GM12873 (cell line): ENCODE measurements around the gene RGS3.

Experiments
- TF ChIP-seq, protein P1 (sequence below): IDR thresholded peaks from 2 replicates; pipeline ENCODE4 v1.5.1; 2012; ENCODE audit warnings: low read depth, mild to moderate bottlenecking, moderate library complexity, low read length, control low read depth; ENCODE audit not compliant: insufficient read depth; ENCODE audit errors: missing control alignments

Gene RGS3

DNA sequence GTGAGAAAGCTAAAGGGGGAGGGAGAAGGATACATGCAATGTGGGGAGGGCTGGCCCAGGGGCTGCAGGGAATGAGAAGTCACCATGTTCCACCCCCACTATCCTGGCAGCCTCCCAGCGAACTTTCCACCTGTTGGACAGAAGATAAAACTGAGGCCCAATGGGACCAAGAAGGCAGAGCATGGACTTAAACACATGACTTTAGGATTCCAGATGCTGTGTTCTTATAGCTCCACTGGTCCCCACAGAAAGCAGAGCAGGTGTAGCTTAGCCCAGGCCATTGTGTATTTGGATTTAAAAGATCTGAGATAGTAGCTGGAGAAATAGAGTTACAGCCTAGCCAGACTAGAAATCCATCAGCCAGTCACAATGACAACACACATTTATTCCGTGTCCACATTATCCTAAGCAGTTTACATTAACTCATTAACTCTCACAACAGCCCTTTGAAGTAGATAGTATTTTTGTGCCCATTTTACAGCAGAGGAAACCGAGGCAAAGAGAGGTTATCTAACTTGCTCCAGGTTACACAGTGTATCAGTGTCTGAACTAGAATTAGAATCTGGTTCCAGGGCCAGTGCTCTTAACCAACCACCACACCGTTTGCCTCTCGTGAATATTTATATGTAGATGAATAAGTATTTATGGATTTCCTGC is 121.0 kb downstream of the RGS3 start:
- TF ChIP-seq, protein P1, sequence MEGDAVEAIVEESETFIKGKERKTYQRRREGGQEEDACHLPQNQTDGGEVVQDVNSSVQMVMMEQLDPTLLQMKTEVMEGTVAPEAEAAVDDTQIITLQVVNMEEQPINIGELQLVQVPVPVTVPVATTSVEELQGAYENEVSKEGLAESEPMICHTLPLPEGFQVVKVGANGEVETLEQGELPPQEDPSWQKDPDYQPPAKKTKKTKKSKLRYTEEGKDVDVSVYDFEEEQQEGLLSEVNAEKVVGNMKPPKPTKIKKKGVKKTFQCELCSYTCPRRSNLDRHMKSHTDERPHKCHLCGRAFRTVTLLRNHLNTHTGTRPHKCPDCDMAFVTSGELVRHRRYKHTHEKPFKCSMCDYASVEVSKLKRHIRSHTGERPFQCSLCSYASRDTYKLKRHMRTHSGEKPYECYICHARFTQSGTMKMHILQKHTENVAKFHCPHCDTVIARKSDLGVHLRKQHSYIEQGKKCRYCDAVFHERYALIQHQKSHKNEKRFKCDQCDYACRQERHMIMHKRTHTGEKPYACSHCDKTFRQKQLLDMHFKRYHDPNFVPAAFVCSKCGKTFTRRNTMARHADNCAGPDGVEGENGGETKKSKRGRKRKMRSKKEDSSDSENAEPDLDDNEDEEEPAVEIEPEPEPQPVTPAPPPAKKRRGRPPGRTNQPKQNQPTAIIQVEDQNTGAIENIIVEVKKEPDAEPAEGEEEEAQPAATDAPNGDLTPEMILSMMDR = no peak

DNA sequence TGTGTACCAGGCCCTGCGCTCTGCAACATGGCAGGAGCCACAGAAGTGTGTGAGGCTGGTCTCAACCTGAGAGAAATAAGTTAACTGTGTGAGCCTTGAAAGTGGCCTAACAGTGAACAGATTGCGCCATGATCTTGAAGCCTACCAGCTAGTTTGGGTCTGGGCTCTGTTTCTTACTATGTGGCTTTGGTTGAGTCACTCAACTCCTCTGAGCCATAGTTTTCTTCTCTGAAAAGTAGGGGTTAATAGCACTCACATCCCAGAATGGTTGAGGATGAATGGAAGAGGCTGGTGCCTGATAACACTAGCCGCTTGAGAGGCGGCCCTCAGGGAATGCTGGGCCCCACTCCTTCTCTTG is 121.5 kb downstream of the RGS3 start:
- TF ChIP-seq, protein P1 = no peak

DNA sequence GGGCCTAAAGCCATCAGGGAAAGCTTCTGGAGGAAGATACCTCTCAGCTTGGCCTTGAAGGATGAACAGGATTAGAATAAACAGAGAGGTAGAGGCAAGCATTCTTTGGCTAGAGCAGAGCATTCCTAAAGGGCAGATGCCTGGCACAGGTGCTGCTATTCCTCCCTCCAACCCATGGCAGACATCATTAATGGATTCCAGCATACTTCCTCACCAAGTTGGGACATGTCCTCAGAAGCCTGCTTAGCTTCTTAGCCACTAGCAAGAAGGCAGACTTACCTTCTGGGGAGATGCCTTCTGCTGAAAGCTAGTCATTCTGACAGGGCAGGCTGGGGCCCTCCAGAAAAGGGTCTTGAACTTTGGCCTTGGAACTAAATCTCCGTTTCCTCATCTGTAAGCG is 122.0 kb downstream of the RGS3 start:
- TF ChIP-seq, protein P1 = no peak

DNA sequence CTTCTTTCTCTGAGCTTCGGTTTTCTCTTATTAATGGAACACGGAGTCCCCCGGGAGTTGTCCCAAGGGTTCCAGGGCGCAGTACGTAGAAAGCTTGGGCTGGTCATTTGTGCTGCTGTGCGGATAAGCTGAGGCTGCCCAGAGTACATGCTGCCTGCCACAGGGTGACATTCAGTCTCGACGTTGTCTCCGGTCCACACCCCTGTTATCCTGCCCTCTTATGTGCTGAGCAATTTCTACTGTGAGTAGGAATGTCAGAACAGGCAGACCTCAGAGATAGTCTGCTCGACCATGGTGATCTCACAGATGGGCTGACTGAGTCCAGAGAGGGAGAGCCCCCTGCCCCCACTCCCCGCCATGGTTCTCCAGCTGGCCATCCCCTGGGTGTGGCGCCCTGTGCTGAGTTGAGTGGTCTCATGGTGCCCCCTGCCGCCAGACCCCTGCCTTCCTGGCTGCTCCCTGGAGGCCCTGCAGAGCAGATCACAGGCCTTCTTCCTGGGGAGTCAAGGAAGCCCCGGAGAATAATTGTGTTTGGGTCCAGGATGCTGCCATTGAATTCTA is 124.0 kb downstream of the RGS3 start:
- TF ChIP-seq, protein P1 = peak; percentile 38

DNA sequence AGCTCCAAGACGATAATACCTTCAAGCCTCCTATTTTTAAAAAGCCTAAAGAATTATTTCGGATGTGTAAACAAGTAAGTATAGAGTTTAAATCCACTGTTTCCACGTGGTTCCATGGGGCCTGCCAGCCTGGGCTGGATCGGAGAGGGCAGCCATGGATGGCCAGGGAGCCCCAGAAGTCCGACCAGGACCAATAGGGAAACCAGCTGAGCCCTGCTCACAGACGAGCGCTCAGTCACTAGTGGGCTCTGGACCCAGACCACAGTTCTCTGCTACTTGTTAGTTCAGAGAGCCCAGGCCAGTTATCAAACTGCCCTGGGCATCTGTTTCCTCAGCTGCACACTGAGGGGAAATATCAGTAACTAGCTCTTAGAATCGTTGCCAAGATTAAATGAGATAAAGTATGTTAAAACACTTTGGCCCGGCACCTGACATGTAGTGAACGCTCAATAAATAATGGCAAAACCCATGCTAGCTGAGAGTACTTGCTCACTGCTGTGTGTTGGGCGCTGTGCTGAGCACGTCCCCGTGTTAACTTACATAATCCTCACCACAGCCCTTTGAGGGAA is 124.8 kb downstream of the RGS3 start:
- TF ChIP-seq, protein P1 = no peak

DNA sequence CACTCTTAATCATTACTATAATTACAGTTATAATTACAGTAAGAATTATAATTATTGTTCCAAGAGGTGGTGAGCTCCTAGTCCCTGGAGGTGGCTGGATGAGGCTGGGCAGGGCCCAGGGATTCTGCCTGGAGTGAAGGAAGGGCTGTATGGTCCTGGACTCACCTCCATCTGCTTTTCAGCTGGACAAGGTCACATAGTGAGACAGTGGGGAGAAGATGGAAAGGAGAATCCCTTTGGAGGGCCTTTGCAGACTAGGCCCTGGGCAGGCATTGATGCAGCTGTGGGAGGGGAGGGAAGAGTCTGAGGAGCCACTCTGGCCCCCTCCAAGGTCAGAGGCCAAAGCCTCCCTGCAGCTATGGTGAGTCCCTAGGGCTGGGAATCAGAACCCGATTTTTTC is 125.4 kb downstream of the RGS3 start:
- TF ChIP-seq, protein P1 = no peak

DNA sequence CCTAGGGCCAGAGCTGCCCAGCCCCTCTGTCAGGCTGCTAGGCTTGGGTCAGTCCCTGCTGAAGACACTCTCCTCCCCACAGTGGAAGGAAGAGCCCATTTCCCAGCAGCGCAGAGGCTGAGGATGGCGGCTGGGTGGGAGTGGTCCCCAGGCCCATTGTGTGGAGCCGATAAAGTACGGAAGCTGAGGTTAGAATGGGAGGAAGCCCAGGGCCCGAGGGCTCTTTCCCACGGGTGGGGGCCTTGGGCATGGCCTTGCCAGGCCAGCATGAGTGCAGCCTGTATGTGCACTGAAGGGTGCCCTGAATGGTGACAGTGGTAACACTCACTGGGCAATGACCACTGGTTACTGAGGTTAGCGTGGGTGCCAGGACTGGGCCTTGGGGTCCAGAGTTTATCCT is 125.9 kb downstream of the RGS3 start:
- TF ChIP-seq, protein P1 = no peak
